Neuron (in vitro differentiated cells): ENCODE data around the gene SLFN13.

Experiments
- H2AFZ ChIP-seq: one replicate; pipeline ENCODE4 v1.6.1; 2013; ENCODE audit warnings: low read depth, mild to moderate bottlenecking, inconsistent platforms, low read length, moderate library complexity
- H3K27me3 ChIP-seq: one replicate; pipeline ENCODE4 v1.6.1; 2013; ENCODE audit warnings: low read length; ENCODE audit not compliant: insufficient read depth
- H3K36me3 ChIP-seq: one replicate; pipeline ENCODE4 v1.6.1; 2013; ENCODE audit warnings: low read length; ENCODE audit not compliant: insufficient read depth
- H3K4me1 ChIP-seq: one replicate; pipeline ENCODE4 v1.6.1; 2013; ENCODE audit warnings: low read length; ENCODE audit not compliant: insufficient read depth
- H3K4me3 ChIP-seq: 2 replicates; pipeline ENCODE4 v1.5.1; 2013; ENCODE audit warnings: mild to moderate bottlenecking, low read length, moderate library complexity
- H3K9me3 ChIP-seq: one replicate; pipeline ENCODE4 v1.6.1; 2013; ENCODE audit warnings: low read length

Gene SLFN13, protein sequence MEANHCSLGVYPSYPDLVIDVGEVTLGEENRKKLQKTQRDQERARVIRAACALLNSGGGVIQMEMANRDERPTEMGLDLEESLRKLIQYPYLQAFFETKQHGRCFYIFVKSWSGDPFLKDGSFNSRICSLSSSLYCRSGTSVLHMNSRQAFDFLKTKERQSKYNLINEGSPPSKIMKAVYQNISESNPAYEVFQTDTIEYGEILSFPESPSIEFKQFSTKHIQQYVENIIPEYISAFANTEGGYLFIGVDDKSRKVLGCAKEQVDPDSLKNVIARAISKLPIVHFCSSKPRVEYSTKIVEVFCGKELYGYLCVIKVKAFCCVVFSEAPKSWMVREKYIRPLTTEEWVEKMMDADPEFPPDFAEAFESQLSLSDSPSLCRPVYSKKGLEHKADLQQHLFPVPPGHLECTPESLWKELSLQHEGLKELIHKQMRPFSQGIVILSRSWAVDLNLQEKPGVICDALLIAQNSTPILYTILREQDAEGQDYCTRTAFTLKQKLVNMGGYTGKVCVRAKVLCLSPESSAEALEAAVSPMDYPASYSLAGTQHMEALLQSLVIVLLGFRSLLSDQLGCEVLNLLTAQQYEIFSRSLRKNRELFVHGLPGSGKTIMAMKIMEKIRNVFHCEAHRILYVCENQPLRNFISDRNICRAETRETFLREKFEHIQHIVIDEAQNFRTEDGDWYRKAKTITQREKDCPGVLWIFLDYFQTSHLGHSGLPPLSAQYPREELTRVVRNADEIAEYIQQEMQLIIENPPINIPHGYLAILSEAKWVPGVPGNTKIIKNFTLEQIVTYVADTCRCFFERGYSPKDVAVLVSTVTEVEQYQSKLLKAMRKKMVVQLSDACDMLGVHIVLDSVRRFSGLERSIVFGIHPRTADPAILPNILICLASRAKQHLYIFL

DNA sequence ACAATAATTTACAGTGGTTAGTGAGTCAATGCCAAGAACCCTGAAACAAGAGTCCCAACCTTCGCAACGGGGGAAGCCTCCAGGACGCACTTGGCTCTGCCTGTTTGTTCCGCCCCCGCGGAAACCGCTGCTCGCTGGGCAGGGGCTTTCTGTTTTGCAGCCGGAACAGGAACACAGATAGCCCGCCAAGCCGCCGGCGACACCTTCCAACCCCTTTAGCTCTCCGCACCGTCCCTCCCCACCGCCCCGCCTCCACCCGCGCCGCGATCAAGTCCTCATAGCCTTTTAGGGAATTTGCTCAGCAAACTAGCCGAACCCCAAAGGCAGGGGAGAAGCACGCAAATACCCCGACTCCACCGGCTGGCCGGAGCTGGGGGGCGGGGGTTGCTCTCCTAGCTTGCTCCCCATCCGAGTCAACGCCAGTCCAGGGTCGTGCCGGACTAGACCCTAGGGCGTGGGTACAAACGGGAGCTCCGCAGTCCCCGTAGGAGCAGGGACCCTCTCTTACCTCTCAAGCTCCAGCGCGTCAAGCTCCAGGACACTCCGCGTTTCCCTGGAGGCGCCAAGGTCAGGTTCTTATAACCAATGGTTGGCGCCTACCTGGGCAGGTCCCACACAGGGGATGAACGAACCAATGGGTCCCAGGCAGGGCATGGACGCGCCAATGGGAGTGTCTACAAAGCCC lies at the start of gene SLFN13:
SLFN13 (minus strand) TSS at position 553 of the 685 bp plus-strand sequence. CDS start 3,086 bp downstream, outside the sequence.
- Histone ChIP-seq H3K27me3 (peaks cover 61% of the 10 kb centered on the region), H3K36me3 (no peaks in the 10 kb centered on the region), H2AFZ (no peak within 1 kb of the TSS), H3K4me1 (no peaks in the 10 kb centered on the region), H3K9me3 (no peaks in the 10 kb centered on the region), H3K4me3 (peak within 1 kb of the TSS; percentile 7)

DNA sequence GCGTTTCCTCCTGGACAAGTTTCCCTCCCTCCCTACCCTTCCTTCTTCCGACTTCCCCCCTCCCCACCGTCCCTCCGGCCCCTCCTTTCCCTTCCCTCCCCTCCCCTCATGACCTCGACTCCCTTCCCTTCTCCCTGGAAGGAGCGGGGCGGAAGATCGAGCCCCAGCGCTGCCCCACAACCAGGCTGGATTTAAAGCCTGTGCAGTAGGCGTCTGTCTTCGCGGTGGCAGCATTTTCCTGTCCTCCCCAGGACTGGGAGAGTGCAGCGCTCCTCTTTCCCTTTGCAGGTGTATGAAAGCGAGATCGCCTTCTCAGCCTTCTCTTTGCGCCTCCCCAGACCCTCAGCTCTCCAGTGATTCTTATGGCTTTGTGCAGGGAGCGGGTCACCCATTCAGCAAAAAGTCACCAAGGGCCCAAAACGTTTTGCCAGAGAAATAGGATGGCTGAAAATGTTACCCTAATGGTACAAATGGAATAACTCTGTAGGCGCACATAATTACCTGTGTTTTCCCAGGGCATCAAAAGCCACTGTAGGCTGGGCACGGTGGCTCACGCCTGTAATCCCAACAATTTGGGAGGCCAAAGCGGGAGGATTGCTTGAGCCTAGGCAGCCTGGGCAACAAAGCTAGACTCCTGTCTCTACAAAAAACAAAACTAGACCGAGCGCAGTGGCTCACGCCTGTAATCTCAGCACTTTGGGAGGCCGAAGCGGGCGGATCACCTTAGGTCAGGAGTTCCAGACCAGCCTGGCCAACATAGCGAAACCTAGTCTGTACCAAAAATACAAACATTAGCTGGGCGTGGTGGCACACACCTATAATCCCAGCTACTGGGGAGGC lies 48.1 kb upstream of the SLFN13 start:
- Histone ChIP-seq H3K4me1 (no peaks in the 10 kb centered on the region), H3K27me3 (peaks cover 77% of the 10 kb centered on the region), H2AFZ (no peak overlapping the region), H3K4me3 (no peak overlapping the region), H3K36me3 (no peaks in the 10 kb centered on the region), H3K9me3 (peaks cover 4% of the 10 kb centered on the region)

DNA sequence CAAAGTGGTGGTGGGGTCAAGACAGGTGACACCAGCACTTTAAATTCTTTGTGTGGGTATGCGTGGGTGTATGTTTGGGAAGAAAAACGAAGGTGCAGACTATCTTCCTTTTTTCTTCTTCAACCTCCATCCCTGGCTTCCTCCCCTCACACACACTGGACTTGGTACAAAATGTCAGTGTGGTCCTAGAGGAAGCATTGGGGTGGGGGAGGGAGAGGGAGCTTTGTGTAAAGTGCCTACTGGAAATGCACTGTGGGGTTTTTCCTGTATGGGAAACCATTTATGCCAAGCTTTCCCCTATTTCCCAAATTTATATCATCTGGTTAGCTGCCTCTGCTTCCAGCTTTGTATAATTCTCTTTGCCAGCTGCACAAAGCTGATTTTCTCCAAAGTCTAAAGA lies 44.5 kb upstream of the SLFN13 start:
- Histone ChIP-seq H3K4me3 (no peak overlapping the region), H3K36me3 (no peaks in the 10 kb centered on the region), H2AFZ (no peak overlapping the region), H3K4me1 (no peaks in the 10 kb centered on the region), H3K9me3 (peaks cover 10% of the 10 kb centered on the region), H3K27me3 (peaks cover 80% of the 10 kb centered on the region)

DNA sequence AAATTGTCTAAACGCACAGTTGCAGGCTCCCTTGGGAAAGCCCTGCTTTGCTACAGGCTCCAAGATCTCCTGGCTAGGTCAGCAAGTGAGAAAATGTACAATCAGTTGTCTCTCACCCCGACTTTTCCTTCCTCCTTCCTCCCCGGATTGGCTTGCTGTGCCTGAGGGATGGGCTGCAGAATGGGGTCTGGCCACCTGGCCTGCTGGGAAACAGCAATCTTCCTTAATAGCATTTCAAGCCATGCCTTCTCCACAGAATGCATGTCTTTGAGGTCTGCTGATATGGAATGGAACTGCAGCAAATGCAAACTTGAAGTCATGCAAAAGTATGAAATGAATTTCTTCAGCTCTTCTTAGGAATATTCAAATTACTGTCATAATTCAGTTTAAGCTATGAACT lies 42.9 kb upstream of the SLFN13 start:
- peaks cover 10% of the 10 kb centered on the region for H3K9me3 ChIP-seq
- no peaks in the 10 kb centered on the region for H3K36me3 ChIP-seq
- H3K27me3 ChIP-seq = peaks cover 80% of the 10 kb centered on the region
- no peak overlapping the region for H2AFZ ChIP-seq
- H3K4me3 ChIP-seq = no peak overlapping the region
- no peaks in the 10 kb centered on the region for H3K4me1 ChIP-seq

DNA sequence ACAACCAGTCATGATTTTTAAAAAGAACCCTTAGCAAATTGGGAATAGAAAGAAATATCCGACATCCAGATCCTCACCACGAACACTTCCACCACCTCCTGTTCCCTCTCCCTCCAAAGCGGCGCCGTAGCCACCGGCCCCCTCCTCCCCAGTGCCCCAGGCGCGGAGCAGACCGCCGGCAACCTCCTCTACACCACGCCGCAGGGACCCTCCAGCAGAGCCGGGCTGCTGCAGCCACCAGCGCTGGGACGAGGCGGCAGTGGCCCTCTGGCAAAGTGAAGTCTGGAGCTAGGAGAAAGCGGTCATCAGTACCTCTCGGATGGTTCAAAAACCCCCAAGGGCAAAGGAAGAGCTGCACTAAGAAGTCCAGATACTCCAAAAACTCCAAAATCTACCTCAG lies 41.4 kb upstream of the SLFN13 start:
- peaks cover 74% of the 10 kb centered on the region for H3K27me3 ChIP-seq
- H3K9me3 ChIP-seq = peaks cover 10% of the 10 kb centered on the region

DNA sequence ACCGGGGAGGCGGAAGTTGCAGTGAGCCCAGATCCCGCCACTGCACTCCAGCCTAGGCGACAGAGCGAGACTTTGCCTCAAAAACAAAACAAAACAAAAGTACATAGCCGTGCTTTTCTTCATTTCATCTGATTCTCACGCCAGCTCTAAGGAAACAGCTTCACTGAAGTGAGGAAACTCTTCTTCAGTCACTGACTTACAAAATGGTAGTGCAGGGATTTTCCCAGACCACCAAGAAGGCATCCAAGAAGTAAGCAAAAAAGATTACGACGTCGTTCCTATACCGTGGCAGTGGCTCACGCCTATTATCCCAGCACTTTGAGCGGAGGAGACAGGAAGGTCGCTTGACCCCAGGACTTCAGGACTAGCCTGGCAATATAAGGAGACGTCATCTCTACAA lies 40.4 kb upstream of the SLFN13 start:
- Histone ChIP-seq H3K4me3 (no peak overlapping the region), H3K4me1 (no peaks in the 10 kb centered on the region), H2AFZ (no peak overlapping the region), H3K36me3 (no peaks in the 10 kb centered on the region), H3K27me3 (peaks cover 70% of the 10 kb centered on the region), H3K9me3 (peaks cover 10% of the 10 kb centered on the region)

More for the DNA sequence above, 41.4 kb upstream of the SLFN13 start:
- no peak overlapping the region for H3K4me3 ChIP-seq
- no peaks in the 10 kb centered on the region for H3K36me3 ChIP-seq
- H2AFZ ChIP-seq = no peak overlapping the region
- no peaks in the 10 kb centered on the region for H3K4me1 ChIP-seq

DNA sequence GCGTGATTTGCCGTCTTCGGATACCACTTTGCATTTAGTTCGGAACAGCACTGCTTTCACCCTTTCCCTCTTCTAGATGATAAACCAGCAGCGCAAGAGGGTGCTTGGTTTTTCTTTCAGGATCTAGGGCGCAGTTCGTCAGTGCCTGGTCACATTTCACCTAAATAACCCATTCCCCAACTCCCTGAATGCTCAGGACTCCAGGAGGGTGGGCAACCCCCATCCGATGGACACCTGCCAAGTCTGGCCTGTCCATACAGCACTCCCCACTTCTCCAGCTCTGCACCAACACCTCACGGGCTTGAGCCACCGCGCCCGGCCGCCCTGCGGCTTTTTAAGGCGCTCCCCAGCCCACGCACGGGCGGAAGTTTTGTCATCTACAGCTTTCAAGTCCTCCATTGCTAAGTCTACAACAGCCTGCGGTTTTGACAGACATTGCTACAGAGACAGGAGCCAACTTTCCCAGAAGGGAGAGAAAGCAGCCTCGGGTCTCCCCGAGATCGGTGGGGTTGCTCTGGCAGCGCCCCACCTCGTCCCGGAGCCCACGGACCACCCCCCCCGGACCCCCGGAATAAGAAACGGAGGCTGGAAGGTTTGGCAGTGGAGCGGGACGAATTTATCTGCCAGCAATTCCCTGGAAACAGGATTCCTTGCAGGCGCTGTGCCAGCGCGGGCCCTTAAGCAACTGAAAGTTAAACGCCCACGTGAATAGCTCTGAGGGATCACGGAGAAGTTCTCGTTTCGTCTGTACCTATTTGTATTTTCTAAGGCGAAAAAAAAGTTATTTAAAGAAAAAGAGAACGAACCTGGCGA lies 38.6 kb upstream of the SLFN13 start:
- Histone ChIP-seq H2AFZ (no peak overlapping the region), H3K36me3 (no peaks in the 10 kb centered on the region), H3K9me3 (peaks cover 15% of the 10 kb centered on the region), H3K27me3 (peaks cover 56% of the 10 kb centered on the region), H3K4me1 (no peaks in the 10 kb centered on the region), H3K4me3 (no peak overlapping the region)

DNA sequence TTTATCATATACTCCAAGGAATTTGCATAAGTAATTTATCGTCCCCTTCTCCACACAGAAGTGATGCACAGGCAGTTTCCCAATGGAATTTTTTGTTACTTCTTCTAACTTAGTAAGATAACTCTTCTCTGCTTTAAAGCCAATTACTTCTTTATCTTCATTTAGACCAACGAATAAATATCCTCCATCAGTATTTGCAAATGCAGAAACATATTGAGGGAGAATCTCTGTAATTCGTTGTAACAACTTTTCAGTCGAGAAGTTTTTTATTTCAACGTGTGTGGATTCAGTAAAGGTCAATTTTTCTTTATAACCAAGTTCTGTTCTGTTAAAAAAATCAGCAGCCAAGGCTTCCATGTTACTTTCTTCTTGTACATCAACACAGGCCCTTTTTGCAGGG lies 30.7 kb upstream of the SLFN13 start:
- H3K9me3 ChIP-seq = peaks cover 4% of the 10 kb centered on the region
- peaks cover 10% of the 10 kb centered on the region for H3K27me3 ChIP-seq
- H3K4me3 ChIP-seq = no peak overlapping the region
- no peak overlapping the region for H2AFZ ChIP-seq
- H3K4me1 ChIP-seq = no peaks in the 10 kb centered on the region
- no peaks in the 10 kb centered on the region for H3K36me3 ChIP-seq

DNA sequence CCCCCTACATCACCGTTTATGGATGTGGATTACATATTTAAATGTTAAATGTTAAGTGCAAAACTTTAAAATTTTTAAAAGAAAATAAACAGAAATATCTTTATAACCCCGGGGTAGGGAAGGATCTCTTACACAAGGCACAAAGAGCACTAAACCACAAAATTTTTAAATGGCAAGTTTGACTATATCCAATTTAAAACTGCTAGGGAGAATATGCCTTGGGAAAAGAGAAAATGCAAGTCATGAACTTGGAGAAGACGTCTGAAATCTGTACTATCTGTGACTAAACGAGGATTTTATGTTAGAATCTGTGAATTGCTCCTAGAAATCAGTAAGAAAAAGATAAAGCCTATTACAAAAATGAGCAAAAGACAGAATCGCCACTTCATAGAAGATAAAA lies 28.7 kb upstream of the SLFN13 start:
- Histone ChIP-seq H3K9me3 (no peaks in the 10 kb centered on the region), H3K27me3 (peaks cover 10% of the 10 kb centered on the region), H3K4me3 (no peak overlapping the region), H3K36me3 (no peaks in the 10 kb centered on the region), H2AFZ (no peak overlapping the region), H3K4me1 (no peaks in the 10 kb centered on the region)

DNA sequence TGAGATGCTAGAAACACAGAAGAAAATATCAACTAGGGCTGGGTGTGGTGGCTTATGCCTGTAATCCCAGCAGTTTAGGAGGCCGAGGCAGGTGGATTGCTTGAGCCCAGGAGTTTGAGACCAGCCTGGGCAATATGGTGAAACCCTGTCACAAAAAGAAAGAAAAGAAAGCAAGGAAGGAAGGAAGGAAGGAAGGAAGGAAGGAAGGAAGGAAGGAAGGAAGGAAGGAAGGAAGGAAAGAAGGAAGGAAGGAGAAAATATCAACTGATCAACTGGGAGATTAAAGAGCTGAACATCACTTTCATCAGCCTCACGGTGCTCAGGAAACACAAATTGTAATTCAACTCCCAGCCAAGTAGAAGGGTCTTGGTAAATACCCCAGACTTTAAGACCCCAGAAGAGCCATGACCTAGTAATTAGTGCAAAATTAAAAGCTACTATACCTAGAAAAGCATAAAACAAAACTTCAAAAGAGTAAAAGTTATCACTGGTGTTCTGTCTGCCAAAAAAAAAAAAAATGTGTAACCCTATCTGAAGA lies 27.8 kb upstream of the SLFN13 start:
- H3K9me3 ChIP-seq = no peaks in the 10 kb centered on the region
- no peak overlapping the region for H2AFZ ChIP-seq
- no peaks in the 10 kb centered on the region for H3K36me3 ChIP-seq
- peaks cover 10% of the 10 kb centered on the region for H3K27me3 ChIP-seq
- H3K4me1 ChIP-seq = no peaks in the 10 kb centered on the region
- H3K4me3 ChIP-seq = no peak overlapping the region

DNA sequence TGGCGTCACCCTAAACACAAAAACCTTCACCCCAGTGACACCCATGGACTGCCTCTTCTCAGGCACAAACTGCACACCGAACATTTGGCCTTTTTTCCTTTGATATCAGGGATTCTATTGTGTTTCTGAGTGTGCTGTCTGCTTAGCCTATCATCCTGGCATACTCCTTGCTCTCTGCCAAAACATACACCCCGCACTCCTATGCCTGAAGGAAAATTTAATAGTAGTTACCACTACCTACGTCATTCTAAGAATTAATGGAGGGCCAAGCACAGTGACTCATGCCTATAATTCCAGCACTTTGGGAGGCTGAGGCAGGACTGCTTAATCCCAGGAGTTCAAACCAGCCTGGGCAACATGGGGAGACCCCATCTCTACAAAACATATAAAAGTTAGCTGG lies 19.9 kb upstream of the SLFN13 start:
- H3K4me3 ChIP-seq = no peak overlapping the region
- peaks cover 3% of the 10 kb centered on the region for H3K27me3 ChIP-seq
- H2AFZ ChIP-seq = no peak overlapping the region
- H3K36me3 ChIP-seq = no peaks in the 10 kb centered on the region
- no peaks in the 10 kb centered on the region for H3K4me1 ChIP-seq
- no peaks in the 10 kb centered on the region for H3K9me3 ChIP-seq
